Measurements from ENCODE around the gene STX18.
A peak's percentile ranks its signal among the peaks of the same experiment; 100 is the strongest.

Gene STX18

GRCh38 chr4:4401036-4401435, 140.8 kb downstream of the STX18 start:
- no peak for DNase-seq (ENCODE audit: low read depth in 2 of 2)

DNA sequence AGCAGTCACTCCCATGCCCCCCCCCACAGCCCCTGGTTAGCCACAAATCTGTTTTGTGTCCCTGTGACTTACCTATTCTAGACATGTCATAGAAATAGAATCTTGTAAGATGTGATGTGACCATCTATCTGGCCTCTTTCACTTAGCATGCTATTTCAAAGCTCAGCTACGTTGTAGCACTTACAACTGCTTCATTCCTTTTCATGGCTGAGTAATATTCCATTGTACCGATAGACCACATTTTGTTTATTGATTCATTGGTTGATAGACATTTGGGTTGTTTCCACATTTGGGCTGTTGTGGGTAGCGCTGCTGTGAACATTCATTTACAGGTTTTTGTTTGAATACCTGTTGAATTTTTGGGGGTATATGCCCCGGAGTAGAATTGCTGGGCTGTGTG, 143.4 kb downstream of the STX18 start:
- no peak for DNase-seq (ENCODE audit: low read depth in 2 of 2)

GRCh38 chr4:4397441-4397819, 144.4 kb downstream of the STX18 start:
- no peak for DNase-seq (ENCODE audit: low read depth in 2 of 2)

DNA sequence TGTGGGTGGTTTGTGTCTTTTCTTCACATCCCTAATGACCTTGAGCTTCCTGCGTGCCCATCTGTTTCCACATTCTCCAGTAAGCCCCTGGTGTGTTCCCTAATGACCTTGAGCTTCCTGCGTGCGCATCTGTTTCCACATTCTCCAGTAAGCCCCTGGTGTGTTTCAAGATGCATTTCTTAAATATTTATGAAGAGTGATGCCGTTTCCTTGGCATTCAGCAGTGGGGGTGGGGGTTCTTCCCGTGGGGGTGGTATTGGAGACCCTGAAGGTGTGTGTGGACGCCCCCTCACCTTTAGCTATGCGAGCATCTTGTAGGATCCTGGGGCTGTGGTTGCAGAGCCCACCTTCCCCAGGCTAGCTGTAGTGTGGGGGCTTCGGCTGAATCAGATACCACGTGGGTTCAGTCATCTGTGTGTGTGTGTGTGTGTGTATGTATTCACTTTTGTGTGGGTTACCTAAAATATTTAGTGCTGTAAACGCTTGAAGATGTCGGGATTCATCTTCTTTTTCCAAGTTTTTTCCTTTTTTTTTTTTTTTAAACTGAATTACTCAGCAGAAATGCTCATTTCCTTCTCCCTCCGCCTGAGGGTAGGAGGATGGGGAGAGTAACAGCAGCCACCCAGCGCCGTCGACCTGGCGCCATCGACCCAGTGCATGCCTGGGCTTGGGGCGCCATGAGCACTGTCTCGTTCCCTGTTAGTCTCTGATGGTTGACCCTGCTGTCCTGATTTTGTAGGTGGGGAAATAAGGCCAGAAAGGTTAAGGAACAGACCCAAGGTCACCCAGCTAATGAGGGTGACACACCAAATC, 145.0 kb downstream of the STX18 start:
- DNase-seq (ENCODE audit: low read depth in 2 of 2) = no peak

DNA sequence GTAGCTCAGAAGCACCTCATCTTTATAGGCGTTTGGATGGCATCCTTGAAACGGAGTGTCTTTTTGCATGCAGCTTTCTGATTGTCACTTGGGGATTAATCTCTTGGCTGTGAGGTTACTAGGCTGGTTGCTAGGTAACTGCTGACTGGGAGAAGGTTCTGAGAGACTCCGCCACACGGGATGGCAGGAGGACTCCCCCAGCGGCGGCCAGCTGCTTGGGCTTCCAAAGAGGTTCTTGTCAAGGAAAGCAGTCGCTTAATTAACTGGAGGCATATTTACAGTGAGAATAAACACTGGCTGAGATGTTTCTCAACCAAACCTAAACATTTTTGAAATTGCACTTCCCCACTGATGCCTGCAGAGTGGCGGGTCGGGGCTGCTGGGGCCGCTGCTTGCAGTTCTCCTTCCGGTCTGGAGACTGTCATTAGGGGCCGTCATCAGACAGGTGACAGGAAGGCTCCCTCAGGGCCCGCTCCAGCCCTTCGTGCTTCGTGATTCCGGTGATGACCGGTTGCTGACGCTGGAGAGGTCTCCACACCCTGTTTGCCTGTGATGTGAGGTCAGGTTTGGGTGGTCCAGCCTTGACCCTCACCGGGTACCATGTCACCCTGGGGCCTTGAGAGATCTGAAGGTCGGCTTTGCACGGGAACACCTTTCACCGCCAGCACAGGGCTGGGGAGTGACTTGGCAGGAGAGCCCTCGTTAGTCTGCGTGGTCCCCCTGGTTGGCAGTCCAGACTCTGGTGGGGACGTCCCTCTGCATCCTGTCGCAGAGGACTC, 145.8 kb downstream of the STX18 start:
- no peak for DNase-seq (ENCODE audit: low read depth in 2 of 2)

DNA sequence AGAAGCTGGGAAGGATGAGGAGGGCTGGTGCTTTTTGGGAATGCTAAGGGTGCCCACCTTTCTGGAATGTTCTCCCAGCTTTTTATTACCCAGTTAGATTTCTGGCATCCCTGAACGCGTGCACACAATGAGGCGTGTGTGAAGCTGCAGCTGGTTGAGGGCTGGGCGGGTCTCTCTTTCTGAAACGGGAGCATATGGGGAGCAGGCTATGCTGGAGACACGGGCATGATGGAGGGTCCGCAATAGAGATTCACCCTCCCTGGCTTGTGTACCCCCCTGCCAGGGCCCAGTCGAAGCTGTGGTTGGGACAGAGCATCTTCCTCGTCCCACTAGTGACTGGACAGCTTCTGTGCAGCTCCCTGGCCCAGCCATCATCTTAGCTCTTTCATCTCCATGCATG, 146.5 kb downstream of the STX18 start:
- DNase-seq (ENCODE audit: low read depth in 2 of 2) = no peak

GRCh38 chr4:4394644-4395043, 147.2 kb downstream of the STX18 start:
- no peak for DNase-seq (ENCODE audit: low read depth in 2 of 2)

DNA sequence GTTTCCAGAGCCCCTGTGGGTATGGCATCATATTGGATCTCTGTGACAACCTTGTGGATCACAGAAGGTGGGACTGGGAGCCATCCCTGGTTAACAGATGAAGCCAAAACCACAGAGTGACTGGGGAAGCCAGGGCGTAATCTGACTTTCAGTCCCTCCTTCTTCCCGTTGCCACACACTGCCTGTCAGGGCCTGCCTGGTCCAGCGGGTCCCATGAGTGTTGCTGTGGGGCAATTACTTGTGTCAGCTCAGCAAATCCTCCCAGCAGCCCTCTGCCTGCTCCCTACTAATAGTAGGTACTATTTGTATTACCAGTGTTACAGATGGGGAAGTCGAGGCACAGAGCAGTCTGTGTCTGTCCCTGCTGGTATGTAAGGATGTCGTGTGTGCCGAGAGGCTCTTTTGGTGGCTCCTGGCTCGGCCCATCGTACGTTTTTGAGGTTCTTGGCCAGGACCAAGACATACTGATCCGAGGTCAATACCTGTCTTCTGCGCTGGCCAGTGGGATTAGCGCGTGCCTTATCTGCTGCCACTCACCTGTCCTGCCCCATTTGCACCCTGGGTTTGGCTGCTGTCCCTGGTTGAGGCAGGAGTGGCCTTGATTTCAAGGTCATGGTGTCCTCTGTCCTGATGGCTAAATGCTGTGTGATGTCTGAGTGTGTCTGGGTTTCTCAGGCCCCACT, 149.2 kb downstream of the STX18 start:
- no peak for DNase-seq (ENCODE audit: low read depth in 2 of 2)

DNA sequence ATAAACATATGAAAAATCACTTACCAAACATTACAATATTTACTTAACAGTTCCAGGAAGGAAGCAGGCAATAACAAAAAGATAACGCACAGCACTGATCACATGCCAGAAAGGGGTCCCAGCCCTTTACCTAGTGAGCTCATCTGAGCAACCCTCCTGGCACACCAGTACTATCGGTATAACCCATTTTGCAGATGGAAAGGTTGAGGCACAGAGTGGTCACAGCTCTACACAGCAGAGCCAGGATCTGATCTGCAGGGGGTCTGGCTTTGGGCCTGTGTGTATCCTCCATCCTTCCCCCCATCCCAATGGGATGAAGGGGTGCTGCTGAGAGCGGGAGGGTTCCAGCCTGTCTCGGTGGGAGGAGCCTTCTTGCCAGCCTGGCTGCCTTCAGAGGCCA, 150.0 kb downstream of the STX18 start:
- DNase-seq (ENCODE audit: low read depth in 2 of 2) = no peak

DNA sequence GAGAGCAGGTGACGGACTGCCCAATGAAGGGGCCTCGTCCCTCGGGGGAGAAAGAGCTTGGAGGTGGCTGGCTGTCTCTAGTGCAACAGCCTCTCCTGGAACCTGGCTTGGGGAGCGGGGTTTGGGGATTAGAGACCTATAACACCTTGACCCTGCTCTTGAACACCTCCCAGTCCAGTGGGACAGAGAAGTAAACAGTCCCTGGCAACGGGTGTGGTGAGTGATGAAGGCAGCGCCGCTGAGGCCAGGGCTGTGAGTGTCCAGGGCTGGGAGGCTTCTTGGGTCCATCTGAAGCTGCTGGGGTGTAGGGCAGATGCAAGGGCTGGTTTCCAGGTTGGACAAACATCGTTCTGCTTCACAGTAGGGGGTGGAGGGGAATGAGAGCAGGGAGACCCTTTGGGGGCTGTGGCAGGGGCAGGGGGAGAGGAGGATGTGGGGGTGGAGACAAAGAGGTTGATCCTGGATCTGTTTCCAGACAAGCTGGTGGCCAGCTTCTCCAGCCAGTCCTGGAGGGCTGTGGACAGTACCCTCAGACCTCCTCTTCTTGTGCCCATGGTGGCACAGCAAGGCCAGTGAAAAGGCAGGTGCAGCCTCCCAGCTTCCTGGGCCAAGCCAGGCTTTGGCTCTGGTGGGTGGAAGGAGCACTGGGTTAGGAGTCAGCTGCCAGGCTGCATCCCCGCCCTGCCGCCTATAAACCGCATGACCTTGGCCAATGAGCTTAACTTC, 151.2 kb downstream of the STX18 start:
- no peak for DNase-seq (ENCODE audit: low read depth in 2 of 2)

DNA sequence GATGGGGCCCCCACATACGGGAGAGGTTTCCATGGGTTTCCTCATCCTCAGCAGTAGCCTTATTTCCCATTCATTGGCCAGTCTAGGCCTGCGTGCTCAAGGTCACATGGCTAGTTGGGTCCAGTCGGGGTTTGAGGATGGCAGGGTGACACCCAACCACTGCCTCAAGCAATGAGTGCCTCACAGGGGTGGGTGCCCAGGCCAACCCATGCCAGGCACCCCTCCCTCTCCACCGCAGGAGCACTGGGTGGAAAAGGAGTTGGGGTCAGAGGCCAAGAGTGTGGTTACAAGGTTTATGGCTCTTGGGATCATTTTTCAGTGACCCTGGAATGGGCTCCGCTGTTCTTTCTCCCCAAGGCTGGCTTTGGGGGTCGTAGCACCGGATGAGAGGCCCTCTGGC, 151.8 kb downstream of the STX18 start:
- no peak for DNase-seq (ENCODE audit: low read depth in 2 of 2)

GRCh38 chr4:4388836-4389575, 152.8 kb downstream of the STX18 start:
- no peak for DNase-seq (ENCODE audit: low read depth in 2 of 2)

- no peak for DNase-seq (ENCODE audit: low read depth in 2 of 2)
Observed at GRCh38 chr4:4388311-4388790, 153.5 kb downstream of the STX18 start.

GRCh38 chr4:4387531-4388310, 154.1 kb downstream of the STX18 start:
- no peak for DNase-seq (ENCODE audit: low read depth in 2 of 2)

GRCh38 chr4:4386736-4387392, 155.0 kb downstream of the STX18 start, which contains the start of gene NSG1:
Gene NSG1 (plus strand): TSS chr4:4387102. CDS start chr4:4387630, 528 bp downstream.
- DNase-seq (ENCODE audit: low read depth in 2 of 2) = peak; percentile 20 to 34

GRCh38 chr4:4386296-4386735, 155.5 kb downstream of the STX18 start:
- peak in 1 of 2 donors; percentile 11 for DNase-seq (ENCODE audit: low read depth in 2 of 2)

- DNase-seq (ENCODE audit: low read depth in 2 of 2) = no peak
Observed at GRCh38 chr4:4385729-4386295, 156.0 kb downstream of the STX18 start.

DNA sequence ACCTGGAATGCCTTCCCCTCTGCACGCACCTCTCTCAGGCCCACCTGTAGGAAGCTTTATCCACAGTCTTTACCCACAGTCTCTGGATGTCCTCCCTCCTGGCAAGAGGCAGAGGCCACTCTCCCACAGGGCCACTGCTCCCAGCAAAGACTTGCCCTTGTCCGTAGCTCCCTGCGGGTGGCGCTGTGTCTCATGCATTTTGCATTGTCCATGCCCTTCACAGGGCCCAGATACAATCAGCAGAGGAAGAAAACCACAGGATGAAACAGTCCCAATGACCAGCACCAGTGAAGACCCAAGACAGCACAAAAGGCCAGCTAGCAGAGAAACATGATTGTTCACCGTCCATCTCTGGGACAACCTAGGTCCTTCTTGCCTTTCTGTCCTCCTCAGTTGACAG, 157.0 kb downstream of the STX18 start:
- DNase-seq (ENCODE audit: low read depth in 2 of 2) = no peak

DNA sequence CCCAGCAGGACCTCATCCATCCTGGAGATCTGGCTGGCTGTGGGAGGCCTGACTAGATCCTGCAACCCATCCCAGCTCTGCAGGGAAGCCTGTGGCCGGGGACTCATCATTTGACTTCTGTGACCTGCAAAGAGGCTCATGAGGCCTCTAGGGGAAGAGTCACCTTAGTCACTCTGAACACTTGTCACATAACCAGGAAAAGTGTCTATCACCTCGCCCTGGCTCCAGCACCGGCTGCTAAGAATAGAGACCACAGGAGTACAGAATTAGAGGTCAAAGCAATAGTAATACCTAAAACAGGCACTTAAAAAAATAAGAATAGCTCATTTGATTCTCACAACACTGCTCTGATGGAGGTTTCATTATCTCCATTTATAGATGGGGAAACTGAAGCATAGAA, 158.8 kb downstream of the STX18 start:
- DNase-seq (ENCODE audit: low read depth in 2 of 2) = no peak

Data from stimulated activated CD4-positive, alpha-beta T cell treated with anti-CD3 and anti-CD28 coated beads, Interleukin-4, amount 100 ng/mL, for 48 hours (primary cell).